HepG2 (cell line): ENCODE data around the gene CLMP. TPM values are rescaled to one million over a fixed set of nuclear protein-coding genes. Genes with fewer than 3 reads are reported as not detected.

Source experiments
- AGO1 ChIP-seq: fragments of 200-400 bp; formaldehyde crosslinking; IDR thresholded peaks from 2 replicates; pipeline ENCODE4 v1.6.1; 2017; ENCODE audit warnings: mild to moderate bottlenecking, low read depth, low read length, moderate library complexity; ENCODE audit not compliant: poor library complexity, severe bottlenecking
- NBN ChIP-seq: fragments of 450-650 bp; conservative IDR thresholded peaks from 2 replicates; pipeline ENCODE4 v1.6.1; 2017
- SKI ChIP-seq: fragments of 450-650 bp; IDR thresholded peaks from one replicate; pipeline ENCODE4 v1.6.1; 2018; ENCODE audit warnings: mild to moderate bottlenecking; ENCODE audit not compliant: partially characterized antibody
- SMAD3 ChIP-seq: sonication (generic); formaldehyde crosslinking; IDR thresholded peaks from 2 replicates; pipeline ENCODE4 v1.4.0; 2020; ENCODE audit warnings: missing genetic modification reagents
- TBX2 ChIP-seq: sonication (generic); formaldehyde crosslinking; IDR thresholded peaks from 2 replicates; pipeline ENCODE4 v1.5.0; 2020; ENCODE audit warnings: missing genetic modification reagents, mild to moderate bottlenecking, borderline replicate concordance
- ZFP82 ChIP-seq: sonication (generic); formaldehyde crosslinking; IDR thresholded peaks from 2 replicates; pipeline ENCODE4 v1.5.1; 2020; ENCODE audit warnings: mild to moderate bottlenecking, missing genetic modification reagents, borderline replicate concordance
- ZNF136 ChIP-seq: sonication (generic); formaldehyde crosslinking; IDR thresholded peaks from 2 replicates; pipeline ENCODE4 v1.8.1; 2022; ENCODE audit warnings: low read depth, mild to moderate bottlenecking, moderate library complexity, missing genetic modification reagents
- ZNF605 ChIP-seq: sonication (generic); formaldehyde crosslinking; IDR thresholded peaks from 2 replicates; pipeline ENCODE4 v1.8.0; 2022; ENCODE audit warnings: mild to moderate bottlenecking, missing genetic modification reagents
- ZNF713 ChIP-seq: sonication (generic); formaldehyde crosslinking; IDR thresholded peaks from 2 replicates; pipeline ENCODE4 v1.4.0; 2020; ENCODE audit warnings: mild to moderate bottlenecking, missing genetic modification reagents
- ZNF788 ChIP-seq: sonication (generic); formaldehyde crosslinking; IDR thresholded peaks from 2 replicates; pipeline ENCODE4 v1.5.0; 2020; ENCODE audit warnings: mild to moderate bottlenecking, missing genetic modification reagents, borderline replicate concordance
- ZNF841 ChIP-seq: sonication (generic); formaldehyde crosslinking; IDR thresholded peaks from 2 replicates; pipeline ENCODE4 v1.8.1; 2023; ENCODE audit warnings: missing genetic modification reagents, borderline replicate concordance
- ZSCAN9 ChIP-seq: IDR thresholded peaks from 2 replicates; pipeline ENCODE4 v1.6.1; 2016; ENCODE audit warnings: borderline replicate concordance
- polyA plus RNA-seq, 8 experiments: library from polyadenylated mRNA; depleted of rRNA in 3 of 8; stranded (reverse) in 7 of 8; unstranded in 1 of 8; fragments of >200 nt; fragmentation: Illumina TruSeq in 4 of 8; extraction: Trizol in 4 of 8; gene quantifications; 2 replicates each; pipeline versions ENCODE4 v1.2.1 to v1.2.3, GENCODE V29; 2011 to 2016; ENCODE audit warnings: low read depth in 4 of 8, missing spikeins in 1 of 8, mixed read lengths in 1 of 8; ENCODE audit not compliant: insufficient read depth in 1 of 8
- total RNA-seq, 5 experiments: library from RNA; depleted of rRNA; stranded (reverse); fragments of >200 nt; fragmentation: Illumina TruSeq; extraction: Trizol; gene quantifications; 2 replicates each; pipeline ENCODE4 v1.2.3, GENCODE V29; 2016; ENCODE audit warnings: low read depth in 1 of 5
- TF ChIP-seq, protein P1 (sequence below): sonication (generic); formaldehyde crosslinking; IDR thresholded peaks from 2 replicates; pipeline ENCODE4 v1.9.0; 2021; ENCODE audit warnings: missing genetic modification reagents, mild to moderate bottlenecking, borderline replicate concordance
- TF ChIP-seq, protein P2 (sequence below): sonication (generic); formaldehyde crosslinking; IDR thresholded peaks from 2 replicates; pipeline ENCODE4 v1.8.0; 2022; ENCODE audit warnings: missing genetic modification reagents, mild to moderate bottlenecking, borderline replicate concordance
- TF ChIP-seq, protein P3 (sequence below): IDR thresholded peaks from 2 replicates; pipeline ENCODE4 v1.6.1; 2016; ENCODE audit warnings: missing biosample characterization, missing genetic modification reagents, low read depth
- TF ChIP-seq, protein P4 (sequence below): IDR thresholded peaks from 2 replicates; pipeline ENCODE4 v1.6.1; 2012; ENCODE audit warnings: low read depth, low read length, improper control_type of control experiment
- TF ChIP-seq, protein P5 (sequence below): sonication (generic); formaldehyde crosslinking; IDR thresholded peaks from 2 replicates; pipeline ENCODE4 v1.5.1; 2020; ENCODE audit warnings: mild to moderate bottlenecking, missing genetic modification reagents, borderline replicate concordance

Gene CLMP
- total and polyA plus RNA-seq, 2 of the 13 experiments (the other 11 are each of a cell fraction or from before 2014, with no cell fraction given): not detected

DNA sequence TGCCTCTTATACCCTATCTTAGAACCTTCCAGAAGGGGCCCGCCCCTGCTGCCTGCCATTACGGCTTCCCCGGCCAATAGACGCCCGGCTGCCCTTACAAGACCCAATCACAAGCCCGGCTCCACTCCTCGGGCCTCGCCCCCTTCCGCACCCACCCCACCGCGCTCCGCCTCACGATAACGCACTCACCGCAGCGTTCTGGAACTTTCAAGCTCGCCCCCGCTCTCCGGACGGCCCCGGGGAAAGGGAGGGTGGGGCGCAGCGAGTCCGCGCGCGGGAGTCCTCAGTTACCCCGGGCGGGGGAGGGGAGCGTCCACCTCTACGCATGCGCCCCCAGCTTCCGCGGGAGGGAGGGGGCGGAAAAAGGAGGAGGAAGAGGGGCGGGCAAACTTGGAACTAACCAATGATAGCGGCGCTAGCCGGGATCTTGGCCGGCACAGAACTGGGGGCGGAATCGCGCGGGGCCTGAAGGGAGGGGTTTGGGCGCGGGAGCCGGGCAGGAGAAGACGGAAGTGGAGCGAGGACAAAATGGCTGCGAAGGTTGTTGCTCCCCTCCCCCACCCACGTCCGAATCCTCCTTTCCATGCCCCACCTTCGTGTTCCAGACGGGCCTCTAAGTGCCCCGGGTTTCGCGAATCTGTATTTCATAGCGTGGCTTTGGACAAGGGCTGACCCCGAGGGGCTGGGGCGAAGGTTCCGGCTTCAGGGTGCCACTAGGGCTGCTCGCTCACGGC is 132.7 kb downstream of the CLMP start (continued):
- TF ChIP-seq, protein P1, sequence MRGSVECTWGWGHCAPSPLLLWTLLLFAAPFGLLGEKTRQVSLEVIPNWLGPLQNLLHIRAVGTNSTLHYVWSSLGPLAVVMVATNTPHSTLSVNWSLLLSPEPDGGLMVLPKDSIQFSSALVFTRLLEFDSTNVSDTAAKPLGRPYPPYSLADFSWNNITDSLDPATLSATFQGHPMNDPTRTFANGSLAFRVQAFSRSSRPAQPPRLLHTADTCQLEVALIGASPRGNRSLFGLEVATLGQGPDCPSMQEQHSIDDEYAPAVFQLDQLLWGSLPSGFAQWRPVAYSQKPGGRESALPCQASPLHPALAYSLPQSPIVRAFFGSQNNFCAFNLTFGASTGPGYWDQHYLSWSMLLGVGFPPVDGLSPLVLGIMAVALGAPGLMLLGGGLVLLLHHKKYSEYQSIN (CRISPR knock-in tag): no peak
- TF ChIP-seq ZNF136 (CRISPR knock-in tag) (no peak), NBN (no peak), ZSCAN9 (CRISPR knock-in tag) (0 out of 2 replicates have a peak, but pooled peaks have one; percentile 7), AGO1 (no peak), TBX2 (CRISPR knock-in tag) (peak; percentile 11; the same call in 1 of the 2 replicates), ZFP82 (CRISPR knock-in tag) (no peak), ZNF713 (peak; percentile 93; the same call in 1 of the 2 replicates), ZNF788 (CRISPR knock-in tag) (peak; percentile 8; the same call in 1 of the 2 replicates), SKI (no peak), ZNF605 (no peak), ZNF841 (CRISPR knock-in tag) (no peak), SMAD3 (no peak)
- TF ChIP-seq, protein P2, sequence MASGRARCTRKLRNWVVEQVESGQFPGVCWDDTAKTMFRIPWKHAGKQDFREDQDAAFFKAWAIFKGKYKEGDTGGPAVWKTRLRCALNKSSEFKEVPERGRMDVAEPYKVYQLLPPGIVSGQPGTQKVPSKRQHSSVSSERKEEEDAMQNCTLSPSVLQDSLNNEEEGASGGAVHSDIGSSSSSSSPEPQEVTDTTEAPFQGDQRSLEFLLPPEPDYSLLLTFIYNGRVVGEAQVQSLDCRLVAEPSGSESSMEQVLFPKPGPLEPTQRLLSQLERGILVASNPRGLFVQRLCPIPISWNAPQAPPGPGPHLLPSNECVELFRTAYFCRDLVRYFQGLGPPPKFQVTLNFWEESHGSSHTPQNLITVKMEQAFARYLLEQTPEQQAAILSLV (CRISPR knock-in tag): no peak; the same call in 1 of the 2 replicates
- TF ChIP-seq, protein P3, sequence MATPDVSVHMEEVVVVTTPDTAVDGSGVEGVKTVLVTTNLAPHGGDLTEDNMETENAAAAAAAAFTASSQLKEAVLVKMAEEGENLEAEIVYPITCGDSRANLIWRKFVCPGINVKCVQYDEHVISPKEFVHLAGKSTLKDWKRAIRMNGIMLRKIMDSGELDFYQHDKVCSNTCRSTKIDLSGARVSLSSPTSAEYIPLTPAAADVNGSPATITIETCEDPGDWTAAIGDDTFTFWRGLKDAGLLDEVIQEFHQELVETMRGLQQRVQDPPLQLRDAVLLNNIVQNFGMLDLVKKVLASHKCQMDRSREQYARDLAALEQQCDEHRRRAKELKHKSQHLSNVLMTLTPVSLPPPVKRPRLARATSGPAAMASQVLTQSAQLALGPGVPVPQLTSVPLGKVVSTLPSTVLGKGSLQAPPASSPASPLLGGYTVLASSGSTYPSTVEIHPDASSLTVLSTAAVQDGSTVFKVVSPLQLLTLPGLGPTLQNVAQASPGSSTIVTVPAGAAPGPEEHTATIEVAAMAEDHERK (CRISPR knock-in tag): no peak; the same call in 1 of the 2 replicates
- TF ChIP-seq, protein P4, sequence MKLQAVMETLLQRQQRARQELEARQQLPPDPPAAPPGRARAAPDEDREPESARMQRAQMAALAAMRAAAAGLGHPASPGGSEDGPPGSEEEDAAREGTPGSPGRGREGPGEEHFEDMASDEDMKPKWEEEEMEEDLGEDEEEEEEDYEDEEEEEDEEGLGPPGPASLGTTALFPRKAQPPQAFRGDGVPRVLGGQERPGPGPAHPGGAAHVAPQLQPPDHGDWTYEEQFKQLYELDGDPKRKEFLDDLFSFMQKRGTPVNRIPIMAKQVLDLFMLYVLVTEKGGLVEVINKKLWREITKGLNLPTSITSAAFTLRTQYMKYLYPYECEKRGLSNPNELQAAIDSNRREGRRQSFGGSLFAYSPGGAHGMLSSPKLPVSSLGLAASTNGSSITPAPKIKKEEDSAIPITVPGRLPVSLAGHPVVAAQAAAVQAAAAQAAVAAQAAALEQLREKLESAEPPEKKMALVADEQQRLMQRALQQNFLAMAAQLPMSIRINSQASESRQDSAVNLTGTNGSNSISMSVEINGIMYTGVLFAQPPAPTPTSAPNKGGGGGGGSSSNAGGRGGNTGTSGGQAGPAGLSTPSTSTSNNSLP: no peak
- TF ChIP-seq, protein P5, sequence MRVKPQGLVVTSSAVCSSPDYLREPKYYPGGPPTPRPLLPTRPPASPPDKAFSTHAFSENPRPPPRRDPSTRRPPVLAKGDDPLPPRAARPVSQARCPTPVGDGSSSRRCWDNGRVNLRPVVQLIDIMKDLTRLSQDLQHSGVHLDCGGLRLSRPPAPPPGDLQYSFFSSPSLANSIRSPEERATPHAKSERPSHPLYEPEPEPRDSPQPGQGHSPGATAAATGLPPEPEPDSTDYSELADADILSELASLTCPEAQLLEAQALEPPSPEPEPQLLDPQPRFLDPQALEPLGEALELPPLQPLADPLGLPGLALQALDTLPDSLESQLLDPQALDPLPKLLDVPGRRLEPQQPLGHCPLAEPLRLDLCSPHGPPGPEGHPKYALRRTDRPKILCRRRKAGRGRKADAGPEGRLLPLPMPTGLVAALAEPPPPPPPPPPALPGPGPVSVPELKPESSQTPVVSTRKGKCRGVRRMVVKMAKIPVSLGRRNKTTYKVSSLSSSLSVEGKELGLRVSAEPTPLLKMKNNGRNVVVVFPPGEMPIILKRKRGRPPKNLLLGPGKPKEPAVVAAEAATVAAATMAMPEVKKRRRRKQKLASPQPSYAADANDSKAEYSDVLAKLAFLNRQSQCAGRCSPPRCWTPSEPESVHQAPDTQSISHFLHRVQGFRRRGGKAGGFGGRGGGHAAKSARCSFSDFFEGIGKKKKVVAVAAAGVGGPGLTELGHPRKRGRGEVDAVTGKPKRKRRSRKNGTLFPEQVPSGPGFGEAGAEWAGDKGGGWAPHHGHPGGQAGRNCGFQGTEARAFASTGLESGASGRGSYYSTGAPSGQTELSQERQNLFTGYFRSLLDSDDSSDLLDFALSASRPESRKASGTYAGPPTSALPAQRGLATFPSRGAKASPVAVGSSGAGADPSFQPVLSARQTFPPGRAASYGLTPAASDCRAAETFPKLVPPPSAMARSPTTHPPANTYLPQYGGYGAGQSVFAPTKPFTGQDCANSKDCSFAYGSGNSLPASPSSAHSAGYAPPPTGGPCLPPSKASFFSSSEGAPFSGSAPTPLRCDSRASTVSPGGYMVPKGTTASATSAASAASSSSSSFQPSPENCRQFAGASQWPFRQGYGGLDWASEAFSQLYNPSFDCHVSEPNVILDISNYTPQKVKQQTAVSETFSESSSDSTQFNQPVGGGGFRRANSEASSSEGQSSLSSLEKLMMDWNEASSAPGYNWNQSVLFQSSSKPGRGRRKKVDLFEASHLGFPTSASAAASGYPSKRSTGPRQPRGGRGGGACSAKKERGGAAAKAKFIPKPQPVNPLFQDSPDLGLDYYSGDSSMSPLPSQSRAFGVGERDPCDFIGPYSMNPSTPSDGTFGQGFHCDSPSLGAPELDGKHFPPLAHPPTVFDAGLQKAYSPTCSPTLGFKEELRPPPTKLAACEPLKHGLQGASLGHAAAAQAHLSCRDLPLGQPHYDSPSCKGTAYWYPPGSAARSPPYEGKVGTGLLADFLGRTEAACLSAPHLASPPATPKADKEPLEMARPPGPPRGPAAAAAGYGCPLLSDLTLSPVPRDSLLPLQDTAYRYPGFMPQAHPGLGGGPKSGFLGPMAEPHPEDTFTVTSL (CRISPR knock-in tag): no peak
